ENCODE data around the gene LENG1. TPM values are rescaled to one million over a fixed set of nuclear protein-coding genes. Genes with fewer than 3 reads are reported as not detected.

The LENG1 gene
- total RNA-seq, 1 experiment from 2014 or later: 15.8 TPM

- Histone ChIP-seq H3K36me3 (peaks cover 29% of the 10 kb centered on the region), H3K27me3 (replicated peaks) (no peaks in the 10 kb centered on the region), H3K9me3 (replicated peaks) (no peaks in the 10 kb centered on the region), H3K4me3 (no peak overlapping the region), H3K4me1 (replicated peaks) (peaks cover 16% of the 10 kb centered on the region), H3K27ac (no peak overlapping the region)
- no peak for DNase-seq (ENCODE audit: low read depth in 1 of 2, low spot score in 2 of 2)
These were observed 25.4 kb downstream of the LENG1 start for GRCh38 chr19:54133957-54134590.

- Histone ChIP-seq H3K36me3 (peaks cover 29% of the 10 kb centered on the region), H3K9me3 (replicated peaks) (no peaks in the 10 kb centered on the region), H3K4me1 (replicated peaks) (peaks cover 10% of the 10 kb centered on the region), H3K27ac (no peak overlapping the region), H3K4me3 (no peak overlapping the region), H3K27me3 (replicated peaks) (no peaks in the 10 kb centered on the region)
- DNase-seq (ENCODE audit: low read depth in 1 of 2, low spot score in 2 of 2): no peak
These were observed 26.1 kb downstream of the LENG1 start for GRCh38 chr19:54133312-54133956.

GRCh38 chr19:54129617-54129996 lies 29.9 kb downstream of the LENG1 start:
- Histone ChIP-seq H3K36me3 (peaks cover 59% of the 10 kb centered on the region), H3K4me1 (replicated peaks) (no peaks in the 10 kb centered on the region), H3K27me3 (replicated peaks) (no peaks in the 10 kb centered on the region), H3K4me3 (no peak overlapping the region), H3K27ac (no peak overlapping the region), H3K9me3 (replicated peaks) (no peaks in the 10 kb centered on the region)
- DNase-seq (ENCODE audit: low read depth in 1 of 2, low spot score in 2 of 2): no peak

- Histone ChIP-seq H3K4me3 (no peak overlapping the region), H3K27ac (no peak overlapping the region), H3K36me3 (peaks cover 65% of the 10 kb centered on the region), H3K4me1 (replicated peaks) (no peaks in the 10 kb centered on the region), H3K9me3 (replicated peaks) (no peaks in the 10 kb centered on the region), H3K27me3 (replicated peaks) (no peaks in the 10 kb centered on the region)
- no peak for DNase-seq (ENCODE audit: low read depth in 1 of 2, low spot score in 2 of 2)
These were observed 30.5 kb downstream of the LENG1 start for GRCh38 chr19:54128796-54129616.

GRCh38 chr19:54128441-54128725 lies 31.1 kb downstream of the LENG1 start:
- Histone ChIP-seq H3K4me1 (replicated peaks) (no peaks in the 10 kb centered on the region), H3K27ac (no peak overlapping the region), H3K27me3 (replicated peaks) (no peaks in the 10 kb centered on the region), H3K9me3 (replicated peaks) (no peaks in the 10 kb centered on the region), H3K36me3 (peaks cover 71% of the 10 kb centered on the region), H3K4me3 (no peak overlapping the region)
- DNase-seq (ENCODE audit: low read depth in 1 of 2, low spot score in 2 of 2): no peak

GRCh38 chr19:54127688-54128440 lies 31.7 kb downstream of the LENG1 start:
- H3K27ac ChIP-seq: no peak overlapping the region
- DNase-seq (ENCODE audit: low read depth in 1 of 2, low spot score in 2 of 2): no peak
- no peak overlapping the region for H3K4me3 ChIP-seq
- no peaks in the 10 kb centered on the region for H3K27me3 ChIP-seq (replicated peaks)
- H3K9me3 ChIP-seq (replicated peaks): no peaks in the 10 kb centered on the region
- no peaks in the 10 kb centered on the region for H3K4me1 ChIP-seq (replicated peaks)
- peaks cover 76% of the 10 kb centered on the region for H3K36me3 ChIP-seq

GRCh38 chr19:54125713-54126112 lies 33.8 kb downstream of the LENG1 start:
- H3K4me3 ChIP-seq: no peak overlapping the region
- H3K36me3 ChIP-seq: peaks cover 84% of the 10 kb centered on the region
- DNase-seq (ENCODE audit: low read depth in 1 of 2, low spot score in 2 of 2): no peak
- H3K27ac ChIP-seq: no peak overlapping the region
- no peaks in the 10 kb centered on the region for H3K9me3 ChIP-seq (replicated peaks)
- H3K4me1 ChIP-seq (replicated peaks): no peaks in the 10 kb centered on the region
- H3K27me3 ChIP-seq (replicated peaks): no peaks in the 10 kb centered on the region

- Histone ChIP-seq H3K27me3 (replicated peaks) (no peaks in the 10 kb centered on the region), H3K27ac (no peak overlapping the region), H3K9me3 (replicated peaks) (no peaks in the 10 kb centered on the region), H3K36me3 (peaks cover 91% of the 10 kb centered on the region), H3K4me3 (no peak overlapping the region), H3K4me1 (replicated peaks) (no peaks in the 10 kb centered on the region)
- DNase-seq (ENCODE audit: low read depth in 1 of 2, low spot score in 2 of 2): no peak
These were observed 35.1 kb downstream of the LENG1 start for GRCh38 chr19:54124393-54124792.

- Histone ChIP-seq H3K27ac (no peak overlapping the region), H3K9me3 (replicated peaks) (no peaks in the 10 kb centered on the region), H3K4me1 (replicated peaks) (no peaks in the 10 kb centered on the region), H3K27me3 (replicated peaks) (no peaks in the 10 kb centered on the region), H3K36me3 (peaks cover 85% of the 10 kb centered on the region), H3K4me3 (no peak overlapping the region)
- DNase-seq (ENCODE audit: low read depth in 1 of 2, low spot score in 2 of 2): no peak
These were observed 35.8 kb downstream of the LENG1 start for GRCh38 chr19:54123682-54124081.

- Histone ChIP-seq H3K9me3 (replicated peaks) (no peaks in the 10 kb centered on the region), H3K4me1 (replicated peaks) (peaks cover 5% of the 10 kb centered on the region), H3K4me3 (no peak overlapping the region), H3K36me3 (peaks cover 64% of the 10 kb centered on the region), H3K27ac (no peak overlapping the region), H3K27me3 (replicated peaks) (no peaks in the 10 kb centered on the region)
- no peak for DNase-seq (ENCODE audit: low read depth in 1 of 2, low spot score in 2 of 2)
These were observed 38.3 kb downstream of the LENG1 start for GRCh38 chr19:54121259-54121658.

GRCh38 chr19:54115109-54116063 lies 44.1 kb downstream of the LENG1 start, which contains the start of the genes PRPF31 and TFPT:
Gene PRPF31 (plus strand): TSS chr19:54115754. CDS start chr19:54118279, 2,525 bp downstream.
Gene TFPT (minus strand): TSS chr19:54115657. CDS start chr19:54115269, 388 bp downstream.
- H3K27me3 ChIP-seq (replicated peaks): no peaks in the 10 kb centered on the region
- peak within 1 kb of the TSS; percentile 54 for H3K4me3 ChIP-seq
- no peaks in the 10 kb centered on the region for H3K9me3 ChIP-seq (replicated peaks)
- DNase-seq (ENCODE audit: low read depth in 1 of 2, low spot score in 2 of 2): peak; percentile 96 to 99
- peaks cover 20% of the 10 kb centered on the region for H3K36me3 ChIP-seq
- peaks cover 9% of the 10 kb centered on the region for H3K4me1 ChIP-seq (replicated peaks)
- peak within 1 kb of the TSS; percentile 56 for H3K27ac ChIP-seq

- no peak overlapping the region for H3K27ac ChIP-seq
- H3K4me1 ChIP-seq (replicated peaks): peaks cover 9% of the 10 kb centered on the region
- peak overlapping the region; percentile 54 for H3K4me3 ChIP-seq
- no peaks in the 10 kb centered on the region for H3K27me3 ChIP-seq (replicated peaks)
- no peak for DNase-seq (ENCODE audit: low read depth in 1 of 2, low spot score in 2 of 2)
- H3K9me3 ChIP-seq (replicated peaks): no peaks in the 10 kb centered on the region
- H3K36me3 ChIP-seq: peaks cover 21% of the 10 kb centered on the region
These were observed 45.0 kb downstream of the LENG1 start for GRCh38 chr19:54114340-54115108.
